ENCODE results near the gene WFDC6.
"Not testable (repeated sequence)": the region's sequence is repeated elsewhere in the genome, so short reads cannot be mapped to it uniquely, and the experiment has no call there.

WFDC6 gene

DNA sequence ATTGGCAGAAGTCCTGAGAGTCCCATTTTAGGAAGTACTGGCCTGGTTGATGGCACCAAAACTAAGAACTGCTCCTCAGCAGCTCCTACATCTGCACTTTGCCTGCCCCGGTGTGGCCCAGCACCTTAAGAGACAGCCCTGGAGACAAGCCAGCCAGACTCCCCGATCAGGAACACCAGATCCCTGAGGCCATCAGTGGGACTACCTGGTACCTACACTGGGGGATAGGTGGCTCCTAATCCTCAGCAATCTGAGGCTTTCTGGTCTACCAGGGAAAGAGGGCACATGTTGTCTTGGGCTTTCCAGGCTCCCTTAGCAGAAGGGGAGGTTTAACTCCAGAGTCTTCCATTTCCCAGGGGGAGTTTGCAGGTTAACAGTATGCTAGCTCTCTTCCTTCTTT lies at the start of gene WFDC6:
WFDC6 (minus strand) TSS at position 101 of the 400 bp plus-strand sequence; CDS start at position 26, 75 bp downstream.
- no peak for DNase-seq

GRCh38 chr20:45588800-45589199 lies 49.5 kb upstream of the WFDC6 start:
- DNase-seq, result no peak

- not testable (repeated sequence) for DNase-seq
Observed at GRCh38 chr20:45585986-45586385, 46.7 kb upstream of the WFDC6 start.

- DNase-seq, result not testable (repeated sequence)
Observed at GRCh38 chr20:45584294-45584693, 45.0 kb upstream of the WFDC6 start.

DNA sequence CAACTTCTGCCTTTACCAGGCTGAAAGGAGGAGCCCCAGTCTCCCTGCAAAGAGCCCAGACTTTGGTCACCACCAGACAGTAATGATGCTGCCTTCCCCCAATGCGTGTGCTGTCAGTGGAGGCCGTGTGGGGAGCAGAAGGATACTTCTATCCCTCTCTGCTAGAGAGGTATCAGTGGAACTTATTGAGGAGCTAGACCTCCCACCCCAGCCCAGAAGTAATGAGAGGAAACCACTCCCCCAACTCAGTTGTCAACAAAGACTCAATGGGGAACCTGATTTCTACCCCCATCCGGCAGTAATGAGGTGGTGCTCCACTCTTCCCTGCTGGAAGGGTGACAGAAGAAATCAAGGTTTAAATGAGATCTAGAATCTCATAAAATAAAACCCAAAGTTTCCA lies 44.2 kb upstream of the WFDC6 start:
- DNase-seq, result no peak

- DNase-seq, result no peak
Observed at GRCh38 chr20:45581702-45582101, 42.4 kb upstream of the WFDC6 start.

- no peak for DNase-seq
Observed at GRCh38 chr20:45579184-45579583, 39.9 kb upstream of the WFDC6 start, which contains the start of gene WFDC8. TSS of gene WFDC8 (minus strand) at chr20:45579284. CDS start at chr20:45579247, 37 bp downstream.

DNA sequence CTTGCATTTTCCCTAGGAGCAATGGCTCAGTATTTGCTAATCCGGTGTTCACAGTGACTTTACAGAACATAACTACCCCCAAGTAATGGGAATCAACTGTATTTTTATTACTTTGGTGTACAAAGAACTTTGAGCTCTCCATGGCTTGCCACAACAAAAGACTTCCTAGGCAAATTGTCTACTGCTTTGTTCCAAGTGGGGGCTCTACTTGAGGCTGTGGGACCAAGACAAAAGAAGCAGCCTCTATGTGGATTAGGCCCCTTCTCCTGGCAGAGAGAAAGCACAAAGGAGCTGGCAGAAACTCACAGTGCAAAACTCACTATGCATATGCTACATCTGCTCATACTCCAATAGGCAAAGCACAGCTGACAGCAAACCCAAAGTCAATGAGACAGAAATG lies 38.9 kb upstream of the WFDC6 start:
- DNase-seq, result no peak

DNA sequence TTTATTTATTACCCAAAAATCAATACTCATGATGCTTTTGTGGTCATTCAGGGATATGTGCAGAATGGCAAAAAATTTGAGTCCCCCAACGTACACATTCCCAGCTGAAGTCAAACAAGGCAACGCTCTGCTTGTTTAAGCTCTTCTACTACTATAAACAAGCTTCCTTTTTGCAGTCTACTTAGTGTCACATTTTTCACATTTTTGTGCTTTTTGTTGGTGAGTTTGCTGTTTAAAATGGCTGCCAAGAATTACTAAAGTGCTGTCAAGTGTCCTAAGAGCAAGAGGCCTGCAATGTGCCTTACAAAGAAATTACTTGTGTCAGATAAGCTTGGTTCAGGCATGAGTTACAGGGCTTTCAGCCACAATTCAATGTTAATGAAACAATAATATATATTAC lies 37.7 kb upstream of the WFDC6 start:
- DNase-seq, result no peak

GRCh38 chr20:45575931-45576330 lies 36.6 kb upstream of the WFDC6 start:
- no peak for DNase-seq

DNA sequence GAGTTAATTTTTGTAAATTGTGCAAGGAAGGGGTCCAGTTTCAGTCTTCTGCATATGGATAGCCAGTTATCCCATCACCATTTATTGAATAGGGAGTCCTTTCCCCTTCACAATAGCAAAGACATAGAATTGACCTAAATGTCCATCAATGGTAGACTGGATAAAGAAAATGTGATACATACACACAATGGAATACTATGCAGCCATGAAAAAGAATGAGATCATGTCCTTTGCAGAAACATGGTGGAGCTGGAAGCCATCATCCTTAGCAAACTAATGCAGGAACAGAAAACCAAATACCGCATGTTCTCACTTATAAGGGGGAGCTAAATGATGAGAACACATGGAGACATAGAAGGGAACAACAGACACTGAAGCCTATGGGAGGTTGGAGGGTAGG lies 30.4 kb upstream of the WFDC6 start:
- not testable (repeated sequence) for DNase-seq

GRCh38 chr20:45564760-45565276 lies 25.5 kb upstream of the WFDC6 start:
- no peak for DNase-seq

- DNase-seq, result no peak
Observed at GRCh38 chr20:45555198-45555597, 15.9 kb upstream of the WFDC6 start.

GRCh38 chr20:45552456-45552855 lies 13.2 kb upstream of the WFDC6 start:
- no peak for DNase-seq

GRCh38 chr20:45550765-45551164 lies 11.5 kb upstream of the WFDC6 start:
- no peak for DNase-seq

GRCh38 chr20:45548410-45548809 lies 9.1 kb upstream of the WFDC6 start:
- DNase-seq, result no peak

DNA sequence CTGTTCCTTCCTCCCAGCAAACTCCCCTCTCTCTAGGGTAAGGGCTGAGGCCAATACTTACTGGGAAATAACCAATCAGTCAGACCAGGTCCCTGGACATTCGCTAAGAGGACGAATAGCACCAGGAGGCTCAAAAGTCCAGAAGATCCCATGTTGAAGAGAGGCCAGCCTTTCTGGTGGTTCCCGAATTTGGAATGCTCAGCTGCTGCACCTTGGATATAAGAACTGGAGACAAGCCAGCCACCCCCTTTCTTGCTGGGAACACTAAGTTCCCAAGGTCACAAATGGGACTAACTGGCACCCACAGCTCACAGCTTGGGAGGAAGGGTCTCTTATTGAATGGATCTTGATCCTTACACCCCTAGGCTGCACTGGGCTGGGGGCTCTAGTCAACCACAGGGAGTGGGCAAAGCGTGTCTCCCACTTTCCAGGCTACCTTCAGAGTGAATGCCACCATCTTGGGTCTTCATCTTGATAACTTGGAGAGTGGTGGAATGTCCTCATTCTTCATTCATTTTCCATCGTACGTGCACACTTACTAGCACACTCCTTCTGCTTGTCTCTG lies 8.0 kb upstream of the WFDC6 start, which contains the start of gene EPPIN:
EPPIN (minus strand) TSS at position 196 of the 565 bp plus-strand sequence; CDS start at position 152, 44 bp downstream.
- DNase-seq, result no peak

DNA sequence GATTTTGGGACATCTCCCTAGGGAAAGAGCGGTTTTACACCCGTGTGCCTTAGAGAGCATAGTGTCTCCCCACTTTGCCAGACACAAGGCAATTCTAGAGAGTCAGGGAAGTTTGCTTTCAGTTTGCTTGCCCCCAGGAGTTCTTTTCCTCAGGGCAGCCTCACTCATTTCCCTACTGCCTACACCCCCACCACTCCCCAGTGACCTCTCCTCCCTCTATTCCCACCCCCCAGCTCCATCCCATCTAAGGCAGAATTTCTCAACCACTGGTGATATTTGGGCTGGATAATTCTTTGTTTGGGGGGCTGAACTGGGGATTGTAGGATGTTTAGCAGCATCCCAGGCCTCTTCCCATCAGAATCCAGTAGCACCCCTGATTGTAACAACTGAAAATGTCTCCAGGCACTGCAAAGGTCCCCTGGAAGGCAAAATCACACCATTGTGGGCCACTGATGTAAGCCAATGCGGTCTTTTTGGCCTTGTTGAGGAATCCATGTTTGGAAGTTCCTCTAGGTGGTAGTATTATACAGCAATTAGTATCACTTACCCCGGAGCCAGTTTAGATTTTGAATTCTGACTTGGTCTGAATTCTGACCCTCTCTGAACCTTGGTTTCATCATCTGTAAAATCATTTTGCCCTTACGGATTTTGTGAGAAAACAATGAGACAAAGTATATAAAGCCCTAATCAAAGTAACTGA lies 6.6 kb upstream of the WFDC6 start:
- DNase-seq, result no peak

GRCh38 chr20:45545351-45545750 lies 6.1 kb upstream of the WFDC6 start:
- no peak for DNase-seq

DNA sequence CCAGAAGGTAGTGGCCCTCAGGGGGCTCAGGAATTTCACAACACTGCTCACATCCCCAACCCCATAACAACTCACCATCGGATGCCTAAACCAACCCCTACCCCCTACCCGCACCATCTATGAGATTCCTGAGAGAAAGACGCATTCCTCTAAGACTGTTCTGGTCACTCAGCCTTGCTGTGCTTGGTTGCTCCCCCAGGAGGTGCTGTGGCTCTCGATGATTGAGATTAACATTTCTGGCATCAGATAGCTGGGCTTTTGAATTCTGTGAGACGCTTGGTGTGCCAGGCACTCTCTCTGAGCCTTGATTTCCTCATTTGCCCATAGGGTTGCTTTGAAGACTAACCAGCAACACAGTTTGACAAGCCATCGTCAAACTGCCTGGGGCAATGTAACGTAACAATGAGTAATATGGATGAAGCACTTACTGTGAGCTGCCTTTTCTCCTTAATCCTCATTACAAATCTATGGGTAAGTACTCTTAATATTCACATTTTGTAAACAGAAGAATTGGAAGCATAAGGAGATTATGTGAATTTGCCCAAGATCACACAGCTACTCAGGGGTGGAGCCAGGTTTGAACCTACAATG lies 978 bp downstream of the WFDC6 start:
- no peak for DNase-seq

DNA sequence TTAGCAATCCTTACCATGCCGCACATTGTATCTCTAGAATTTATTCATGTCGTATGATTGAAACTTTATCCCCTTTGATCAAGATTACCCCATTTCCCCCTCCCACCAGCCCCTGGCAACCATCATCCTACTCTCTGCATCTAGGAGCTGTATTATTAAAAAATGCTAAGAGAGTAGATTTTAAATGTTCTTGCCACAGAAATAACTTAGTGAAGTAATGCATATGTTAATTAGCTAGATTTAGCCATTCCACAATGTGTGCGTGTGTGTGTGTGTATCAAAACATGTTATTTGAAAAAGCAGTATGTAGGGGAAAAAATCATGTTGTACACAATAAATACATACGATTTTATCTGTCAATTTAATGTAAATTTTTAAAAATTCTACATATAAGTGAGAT lies 12.0 kb downstream of the WFDC6 start:
- no peak for DNase-seq

DNA sequence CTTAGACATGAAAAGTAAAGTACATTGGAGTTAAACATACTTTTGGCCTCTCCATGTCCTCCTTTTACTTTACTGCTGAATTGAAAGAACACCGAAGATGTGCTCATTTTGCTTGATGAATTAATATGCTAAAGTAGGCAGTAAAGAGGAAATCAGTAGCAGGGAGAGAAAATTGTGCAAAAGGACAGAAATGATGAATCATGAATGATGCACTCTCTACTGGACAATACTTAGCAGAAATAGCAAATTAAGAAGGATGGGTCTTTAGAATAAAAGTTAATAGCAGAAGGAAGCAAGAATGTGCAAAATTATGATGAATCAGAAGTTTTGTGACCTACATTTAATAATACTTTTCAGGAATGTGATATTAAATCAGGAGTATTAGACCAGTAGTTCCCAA lies 15.5 kb downstream of the WFDC6 start:
- DNase-seq, result no peak

DNA sequence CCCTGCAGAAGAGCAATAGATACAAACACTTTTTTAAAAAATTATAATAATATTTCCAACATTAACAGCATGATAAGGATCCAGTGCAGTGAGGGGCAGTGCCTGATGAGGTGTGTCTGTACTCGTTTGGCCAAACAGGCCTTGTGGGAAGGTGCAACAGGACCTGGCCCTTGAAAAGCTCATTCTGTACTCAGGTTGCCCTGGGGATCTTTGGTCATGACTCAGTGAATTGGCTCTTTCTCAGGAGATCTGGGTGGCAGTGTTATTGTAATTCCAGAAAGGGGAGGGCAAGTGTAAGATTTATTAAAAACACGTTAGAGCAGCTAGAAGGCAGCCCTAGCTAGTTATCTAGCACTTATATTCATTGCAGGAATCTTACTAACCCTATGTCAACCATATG lies 21.0 kb downstream of the WFDC6 start:
- no peak for DNase-seq
